HUES64 (cell line): ENCODE results near the gene PTPN7.
"Not testable (repeated sequence)": the region's sequence is repeated elsewhere in the genome, so short reads cannot be mapped to it uniquely, and the experiment has no call there.

Experiments used
- H3K27ac ChIP-seq: 2 replicates; pipeline ENCODE4 v1.7.0; 2013; ENCODE audit warnings: low read depth, low read length, inconsistent platforms
- H3K27me3 ChIP-seq: 2 replicates; pipeline ENCODE4 v1.6.1; 2013; ENCODE audit warnings: mild to moderate bottlenecking, low read length; ENCODE audit not compliant: insufficient read depth
- H3K36me3 ChIP-seq: 2 replicates; pipeline ENCODE4 v1.6.1; 2013; ENCODE audit warnings: mild to moderate bottlenecking, low read length; ENCODE audit not compliant: insufficient read depth
- H3K4me1 ChIP-seq: 2 replicates; pipeline ENCODE4 v1.6.1; 2013; ENCODE audit warnings: mild to moderate bottlenecking, low read length, moderate library complexity; ENCODE audit not compliant: insufficient read depth
- H3K4me3 ChIP-seq: 2 replicates; pipeline ENCODE4 v1.5.1; 2013; ENCODE audit warnings: mild to moderate bottlenecking, low read length, moderate library complexity
- H3K9ac ChIP-seq: 2 replicates; pipeline ENCODE4 v1.6.1; 2013; ENCODE audit warnings: mild to moderate bottlenecking, low read depth, low read length
- H3K9me3 ChIP-seq: 2 replicates; pipeline ENCODE4 v1.6.1; 2013; ENCODE audit warnings: low read depth, low read length; ENCODE audit not compliant: insufficient read depth
- WGBS: fragments of 150-250, 120-280 bp; methylation state at CpG from one replicate; pipeline ENCODE4 v1.1.7; 2013; ENCODE audit warnings: missing lambda C conversion rate; 5-methylcytosine and 5-hydroxymethylcytosine counted together

Gene PTPN7

DNA sequence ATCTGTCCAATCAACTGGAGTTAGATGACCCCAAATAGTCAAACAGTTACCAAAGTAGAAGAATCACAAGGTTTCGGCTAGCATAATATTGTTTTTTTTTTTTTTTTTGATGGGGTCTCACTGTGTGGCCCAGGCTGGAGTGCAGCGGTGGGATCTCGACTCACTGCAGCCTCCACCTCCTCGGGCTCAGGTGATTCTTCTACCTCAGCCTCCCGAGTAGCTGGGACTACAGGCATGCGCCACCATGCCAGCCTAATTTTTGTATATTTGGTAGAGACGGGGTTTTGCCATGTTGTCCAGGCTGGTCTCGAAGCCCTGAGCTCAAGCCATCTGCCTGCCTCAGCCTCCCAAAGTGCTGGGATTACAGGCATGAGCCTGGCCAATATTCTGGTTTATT is 14.7 kb downstream of the PTPN7 start:
- 95% methylated on average over 8 of the region's 8 CpGs for WGBS
- not testable (repeated sequence) for H3K27ac ChIP-seq, H3K36me3 ChIP-seq, H3K9ac ChIP-seq, H3K9me3 ChIP-seq, H3K4me1 ChIP-seq, H3K4me3 ChIP-seq
- peaks cover 15% of the 10 kb centered on the region for H3K27me3 ChIP-seq

DNA sequence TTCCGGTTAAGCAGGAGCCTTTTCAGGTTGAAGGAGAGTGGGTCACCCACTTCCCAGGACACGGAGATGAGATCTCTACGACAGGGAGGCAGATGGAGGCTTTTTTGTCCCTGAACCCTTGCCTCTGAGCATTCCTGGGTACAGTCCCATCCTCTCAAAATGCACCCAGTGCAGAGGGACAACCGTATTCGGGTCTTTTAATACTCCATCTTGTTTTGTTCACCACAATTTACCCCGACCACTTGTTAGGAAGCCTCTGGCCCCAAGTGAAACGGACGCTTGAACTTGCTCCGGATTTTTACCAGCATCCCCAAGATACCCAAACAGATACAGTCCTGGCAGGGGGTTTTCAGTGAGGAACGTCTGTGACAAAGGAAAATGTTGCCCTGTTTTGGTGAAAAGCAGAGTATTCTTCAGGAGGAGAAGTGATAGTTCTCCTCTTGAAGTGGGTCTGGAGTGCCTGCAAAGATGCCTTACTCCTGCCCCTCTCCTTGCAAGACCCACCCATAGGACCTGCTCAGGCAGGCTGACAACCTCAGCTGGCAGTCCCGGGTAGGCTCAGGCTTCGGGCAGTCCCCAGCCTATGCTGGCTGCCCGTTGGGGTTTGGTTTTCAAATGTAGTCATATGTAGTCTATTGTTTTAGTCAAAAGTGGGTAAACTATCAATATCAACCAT is 15.2 kb downstream of the PTPN7 start:
- H3K9me3 ChIP-seq: no peaks in the 10 kb centered on the region
- H3K27ac ChIP-seq: no peak overlapping the region
- H3K4me3 ChIP-seq: peak overlapping the region; percentile 64
- H3K36me3 ChIP-seq: peaks cover 4% of the 10 kb centered on the region; the same call in 1 of the 2 replicates
- peaks cover 15% of the 10 kb centered on the region for H3K27me3 ChIP-seq
- H3K9ac ChIP-seq: peak overlapping the region; percentile 86
- peaks cover 7% of the 10 kb centered on the region for H3K4me1 ChIP-seq
- 20% methylated on average over 12 of the region's 13 CpGs for WGBS

DNA sequence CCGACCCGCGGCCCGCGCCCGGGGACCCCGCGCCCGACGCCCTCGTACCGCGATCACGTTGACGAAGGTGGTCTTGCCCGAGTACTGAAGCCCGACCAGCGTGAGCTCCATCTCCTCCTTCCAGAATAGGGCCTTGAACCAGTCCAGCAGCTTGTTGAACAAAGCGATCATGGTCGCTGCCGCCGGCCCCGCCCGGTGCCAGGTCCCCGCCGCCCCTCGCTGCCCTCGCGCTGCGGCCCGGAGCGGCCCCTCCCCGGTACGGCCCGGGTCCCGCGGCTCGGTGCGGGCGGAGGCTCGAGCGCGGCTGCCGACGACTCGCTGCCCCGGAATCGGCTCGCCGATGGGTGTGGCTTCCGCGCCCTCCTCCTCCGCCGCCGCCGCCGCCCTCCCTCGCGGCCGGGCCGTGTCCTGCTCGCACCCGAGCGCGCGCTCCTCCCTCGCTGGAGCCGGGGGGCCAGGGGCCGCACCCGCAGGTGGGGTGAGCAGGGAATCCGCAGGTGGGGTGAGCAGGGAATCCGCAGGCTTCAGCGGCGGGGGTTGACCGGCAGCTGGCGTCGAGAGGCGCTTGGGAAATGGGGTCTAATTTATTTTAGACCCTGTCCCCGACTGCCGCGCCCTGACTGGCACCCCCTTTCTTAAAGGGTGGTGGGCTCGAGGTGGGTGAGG is 15.9 kb downstream of the PTPN7 start, which contains the start of gene ARL8A:
TSS of gene ARL8A (minus strand) at position 336 of the 666 bp plus-strand sequence. CDS start at position 171, 165 bp downstream.
- peaks cover 7% of the 10 kb centered on the region for H3K4me1 ChIP-seq
- under 1% methylated on average over 82 of the region's 82 CpGs for WGBS
- peak within 1 kb of the TSS; percentile 86 for H3K9ac ChIP-seq
- peak within 1 kb of the TSS; percentile 62; the same call in 1 of the 2 replicates for H3K27ac ChIP-seq
- H3K27me3 ChIP-seq: peaks cover 15% of the 10 kb centered on the region
- H3K4me3 ChIP-seq: peak within 1 kb of the TSS; percentile 64
- H3K36me3 ChIP-seq: peaks cover 4% of the 10 kb centered on the region; the same call in 1 of the 2 replicates
- H3K9me3 ChIP-seq: no peaks in the 10 kb centered on the region

DNA sequence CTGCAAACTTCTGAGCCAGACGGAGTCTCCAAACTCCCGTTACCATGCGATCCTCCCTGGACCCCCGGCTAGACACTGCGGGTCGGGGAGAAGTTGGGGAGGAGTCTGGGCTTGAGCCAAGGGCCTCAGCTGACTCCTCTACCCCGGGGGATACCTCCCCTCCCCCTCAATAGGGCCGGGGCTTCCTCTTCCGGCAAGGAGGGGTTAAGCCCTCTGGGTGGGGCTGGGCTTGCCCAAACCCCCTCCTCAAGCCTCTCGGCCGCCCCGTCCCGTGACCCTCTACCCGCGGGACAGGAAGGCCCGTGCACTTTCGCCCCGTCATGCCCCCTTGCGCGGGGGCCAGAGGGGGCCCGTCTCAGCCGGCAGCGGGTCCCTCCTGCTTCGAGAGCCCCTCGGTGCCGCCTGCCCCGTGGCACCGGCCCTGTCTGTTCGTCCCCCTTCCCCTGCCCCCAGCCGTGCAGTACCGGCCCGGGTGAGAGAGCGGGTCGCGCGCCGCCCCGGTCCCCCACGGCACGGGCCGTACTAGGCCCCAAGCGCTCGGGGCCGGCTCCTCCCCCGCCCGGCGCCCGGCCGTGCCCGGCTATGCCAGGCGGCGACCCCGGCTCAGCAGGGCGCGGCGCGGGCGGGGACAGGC is 16.5 kb downstream of the PTPN7 start:
- peaks cover 7% of the 10 kb centered on the region for H3K4me1 ChIP-seq
- peak overlapping the region; percentile 64 for H3K4me3 ChIP-seq
- WGBS: under 1% methylated on average over 55 of the region's 58 CpGs
- no peaks in the 10 kb centered on the region for H3K9me3 ChIP-seq
- peaks cover 15% of the 10 kb centered on the region for H3K27me3 ChIP-seq
- peak overlapping the region; percentile 86 for H3K9ac ChIP-seq
- H3K36me3 ChIP-seq: peaks cover 4% of the 10 kb centered on the region; the same call in 1 of the 2 replicates
- peak overlapping the region; percentile 59; the same call in 1 of the 2 replicates for H3K27ac ChIP-seq

DNA sequence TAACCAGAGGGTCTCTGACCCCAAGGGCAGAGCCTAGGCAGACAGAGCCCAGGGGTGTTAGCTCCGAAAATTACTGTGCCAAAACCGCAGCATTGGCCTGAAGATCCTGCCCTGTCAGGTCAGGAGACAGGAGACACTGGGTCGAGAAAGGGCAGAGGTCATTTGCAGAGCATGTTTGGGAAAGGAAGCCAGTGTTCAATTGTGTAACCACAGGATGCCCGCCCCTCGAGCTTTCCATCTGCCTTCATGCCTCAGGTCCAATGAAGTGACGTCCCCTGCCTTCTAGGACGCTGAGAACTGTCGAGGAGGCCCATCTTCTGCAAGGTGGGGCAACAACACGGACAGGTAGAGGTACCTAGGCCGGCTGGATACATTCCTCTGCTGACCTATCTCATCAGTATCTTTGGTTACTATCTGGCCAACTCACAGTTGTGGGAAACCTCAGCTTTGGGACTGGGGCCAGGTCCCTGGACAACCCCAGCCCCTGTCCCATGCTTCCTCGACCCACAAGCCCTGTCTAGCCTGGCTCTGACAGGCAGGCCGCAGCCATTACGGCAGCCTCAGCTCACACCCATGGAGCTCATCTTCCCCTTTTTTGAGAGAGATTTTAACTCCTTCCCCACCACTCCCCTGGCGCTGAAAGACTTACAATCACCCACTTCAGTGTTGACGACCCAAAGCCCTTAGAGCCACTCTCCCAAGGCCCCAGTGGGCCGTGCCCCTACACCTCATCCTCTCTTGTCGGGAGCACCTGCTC is 17.2 kb downstream of the PTPN7 start:
- no peak overlapping the region for H3K27ac ChIP-seq
- H3K9me3 ChIP-seq: no peaks in the 10 kb centered on the region
- 47% methylated on average over 17 of the region's 17 CpGs for WGBS
- peak overlapping the region; percentile 86 for H3K9ac ChIP-seq
- H3K4me1 ChIP-seq: peaks cover 7% of the 10 kb centered on the region
- H3K4me3 ChIP-seq: peak overlapping the region; percentile 64
- peaks cover 15% of the 10 kb centered on the region for H3K27me3 ChIP-seq
- peaks cover 4% of the 10 kb centered on the region; the same call in 1 of the 2 replicates for H3K36me3 ChIP-seq

DNA sequence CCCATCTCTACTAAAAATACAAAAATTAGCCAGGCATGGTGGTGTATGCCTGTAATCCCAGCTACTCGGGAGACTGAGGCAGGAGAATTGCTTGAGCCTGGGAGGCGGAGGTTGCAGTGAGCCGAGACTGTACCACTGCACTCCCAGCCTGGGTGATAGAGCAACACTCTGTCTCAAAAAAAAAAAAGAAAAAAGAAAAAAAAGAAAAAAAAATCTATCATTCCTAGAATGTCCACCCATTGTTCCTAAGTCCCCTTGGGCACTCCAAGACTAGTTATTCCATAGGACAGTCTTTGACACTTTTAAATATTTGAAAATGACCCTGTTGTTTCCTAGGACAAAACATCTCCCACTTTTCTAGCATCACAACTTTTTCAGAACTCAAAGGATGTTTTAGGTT is 18.9 kb downstream of the PTPN7 start:
- H3K27ac ChIP-seq, H3K9ac ChIP-seq, H3K36me3 ChIP-seq, H3K9me3 ChIP-seq, H3K4me1 ChIP-seq, H3K4me3 ChIP-seq: not testable (repeated sequence)
- peaks cover 15% of the 10 kb centered on the region for H3K27me3 ChIP-seq
- WGBS: 100% methylated on average over 3 of the region's 3 CpGs

DNA sequence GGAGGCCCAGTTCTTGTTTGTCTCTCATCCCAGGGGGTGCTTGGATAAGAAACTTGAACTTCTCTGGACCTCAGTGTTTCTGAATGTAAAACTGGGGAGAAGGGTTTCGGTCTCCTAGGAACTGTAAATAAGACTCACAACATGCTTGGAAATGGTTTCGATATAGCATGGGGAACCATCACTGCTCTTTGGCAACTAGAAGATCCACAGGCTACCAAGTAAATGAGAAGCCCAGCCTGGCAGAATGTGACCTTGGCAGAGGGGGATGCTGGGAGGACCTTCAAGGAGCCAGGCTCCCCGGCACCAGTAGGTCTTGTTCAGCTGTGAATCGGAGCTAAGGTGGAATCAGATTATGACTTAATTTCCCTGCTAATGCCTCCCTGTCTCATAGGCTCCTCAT is 19.6 kb downstream of the PTPN7 start:
- no peaks in the 10 kb centered on the region for H3K9me3 ChIP-seq
- H3K4me3 ChIP-seq: no peak overlapping the region
- H3K4me1 ChIP-seq: peaks cover 7% of the 10 kb centered on the region
- peaks cover 10% of the 10 kb centered on the region; the same call in 1 of the 2 replicates for H3K36me3 ChIP-seq
- H3K27ac ChIP-seq: no peak overlapping the region
- H3K9ac ChIP-seq: no peak overlapping the region
- H3K27me3 ChIP-seq: peaks cover 11% of the 10 kb centered on the region
- WGBS: 94% methylated on average over 4 of the region's 4 CpGs

DNA sequence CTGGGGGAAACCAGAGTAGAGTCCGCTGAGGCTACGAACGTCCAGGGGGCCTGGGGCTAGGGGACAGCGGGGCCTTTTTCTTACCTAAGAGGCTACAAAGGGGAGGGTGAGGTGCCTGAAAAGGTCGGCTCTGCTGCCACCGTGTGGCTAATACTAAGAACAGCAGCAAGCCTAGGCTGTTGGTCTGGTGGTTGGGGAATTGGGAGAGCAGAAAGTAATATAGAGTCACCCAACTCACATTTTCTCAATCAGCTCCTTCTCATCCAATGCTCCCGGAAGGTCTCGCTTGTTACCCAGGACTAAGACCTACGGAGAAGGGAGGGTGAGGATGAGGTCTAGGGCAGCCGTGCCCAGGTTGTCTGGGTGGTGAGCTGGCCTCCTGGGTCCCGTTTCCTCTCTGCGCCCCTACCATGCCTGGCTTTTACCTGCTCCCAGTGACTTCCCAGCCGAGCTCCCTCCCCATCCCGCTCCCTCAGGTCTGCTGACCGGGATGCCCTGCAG is 25.1 kb downstream of the PTPN7 start:
- 48% methylated on average over 15 of the region's 15 CpGs for WGBS
- no peaks in the 10 kb centered on the region for H3K4me1 ChIP-seq
- H3K27me3 ChIP-seq: no peaks in the 10 kb centered on the region
- no peak overlapping the region for H3K4me3 ChIP-seq
- no peak overlapping the region for H3K9ac ChIP-seq
- H3K9me3 ChIP-seq: no peaks in the 10 kb centered on the region
- H3K27ac ChIP-seq: peak overlapping the region; percentile 13; the same call in 1 of the 2 replicates
- peaks cover 24% of the 10 kb centered on the region for H3K36me3 ChIP-seq

DNA sequence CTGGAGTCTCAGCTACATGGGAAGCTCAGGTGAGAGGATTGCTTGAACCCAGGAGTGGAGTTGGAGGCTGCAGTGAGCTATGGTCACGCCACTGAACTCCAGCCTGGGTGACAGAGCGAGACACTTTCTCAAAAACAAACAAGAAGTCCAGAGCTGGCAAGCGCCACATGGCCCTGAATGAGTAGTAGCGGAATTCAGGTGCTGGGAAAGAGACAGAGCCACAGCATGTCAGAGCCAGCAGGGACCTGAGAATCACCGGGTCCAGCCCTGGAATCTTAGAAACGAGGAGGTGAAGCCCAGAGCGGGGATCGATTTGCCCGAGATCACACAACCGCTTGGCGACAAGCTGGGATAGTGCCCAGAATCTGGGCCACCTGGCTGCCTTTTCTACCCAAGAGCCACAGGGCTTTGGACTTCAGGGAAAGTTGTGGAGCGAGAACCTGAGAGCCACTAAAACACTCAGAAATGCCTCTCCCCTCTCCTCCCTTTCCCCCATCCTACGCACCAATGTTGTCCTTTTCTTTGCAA is 25.7 kb downstream of the PTPN7 start:
- 94% methylated on average over 13 of the region's 13 CpGs for WGBS
- Histone ChIP-seq H3K4me3 (no peak overlapping the region), H3K27me3 (no peaks in the 10 kb centered on the region), H3K9ac (no peak overlapping the region), H3K9me3 (no peaks in the 10 kb centered on the region), H3K36me3 (peaks cover 24% of the 10 kb centered on the region), H3K27ac (no peak overlapping the region), H3K4me1 (no peaks in the 10 kb centered on the region)

DNA sequence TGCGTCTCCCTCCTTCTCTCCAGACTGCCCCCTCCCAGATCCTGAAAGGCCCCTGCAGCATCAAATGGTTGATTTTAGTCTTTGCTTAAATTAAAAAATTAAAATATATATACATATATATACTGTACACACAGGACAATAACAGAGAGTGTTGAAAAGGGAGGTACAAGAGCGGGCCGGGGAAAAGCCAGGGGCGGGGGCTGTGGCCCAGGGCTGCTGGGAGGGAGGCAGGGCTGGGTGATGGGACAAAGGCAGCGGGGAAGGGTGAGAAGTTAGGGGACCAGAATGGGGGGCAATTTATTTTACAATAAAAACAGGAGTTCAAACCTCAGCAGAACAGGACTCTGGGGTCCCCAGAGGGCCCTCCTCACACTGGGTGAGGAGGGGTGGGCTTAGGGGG is 26.4 kb downstream of the PTPN7 start:
- Histone ChIP-seq H3K9me3 (no peaks in the 10 kb centered on the region), H3K4me1 (no peaks in the 10 kb centered on the region), H3K36me3 (peaks cover 24% of the 10 kb centered on the region), H3K27ac (no peak overlapping the region), H3K9ac (no peak overlapping the region), H3K4me3 (no peak overlapping the region), H3K27me3 (no peaks in the 10 kb centered on the region)
- 99% methylated on average over 5 of the region's 5 CpGs for WGBS
